HG02623 (cell line): ENCODE measurements around the gene PIP5K1C.

Source experiments
- ATAC-seq: cut with Tn5 transposase; IDR thresholded peaks from one replicate; pipeline ENCODE4 v1.9.1; 2021; ENCODE audit warnings: moderate library complexity; ENCODE audit not compliant: unreplicated experiment

Gene PIP5K1C, protein sequence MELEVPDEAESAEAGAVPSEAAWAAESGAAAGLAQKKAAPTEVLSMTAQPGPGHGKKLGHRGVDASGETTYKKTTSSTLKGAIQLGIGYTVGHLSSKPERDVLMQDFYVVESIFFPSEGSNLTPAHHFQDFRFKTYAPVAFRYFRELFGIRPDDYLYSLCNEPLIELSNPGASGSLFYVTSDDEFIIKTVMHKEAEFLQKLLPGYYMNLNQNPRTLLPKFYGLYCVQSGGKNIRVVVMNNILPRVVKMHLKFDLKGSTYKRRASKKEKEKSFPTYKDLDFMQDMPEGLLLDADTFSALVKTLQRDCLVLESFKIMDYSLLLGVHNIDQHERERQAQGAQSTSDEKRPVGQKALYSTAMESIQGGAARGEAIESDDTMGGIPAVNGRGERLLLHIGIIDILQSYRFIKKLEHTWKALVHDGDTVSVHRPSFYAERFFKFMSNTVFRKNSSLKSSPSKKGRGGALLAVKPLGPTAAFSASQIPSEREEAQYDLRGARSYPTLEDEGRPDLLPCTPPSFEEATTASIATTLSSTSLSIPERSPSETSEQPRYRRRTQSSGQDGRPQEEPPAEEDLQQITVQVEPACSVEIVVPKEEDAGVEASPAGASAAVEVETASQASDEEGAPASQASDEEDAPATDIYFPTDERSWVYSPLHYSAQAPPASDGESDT

DNA sequence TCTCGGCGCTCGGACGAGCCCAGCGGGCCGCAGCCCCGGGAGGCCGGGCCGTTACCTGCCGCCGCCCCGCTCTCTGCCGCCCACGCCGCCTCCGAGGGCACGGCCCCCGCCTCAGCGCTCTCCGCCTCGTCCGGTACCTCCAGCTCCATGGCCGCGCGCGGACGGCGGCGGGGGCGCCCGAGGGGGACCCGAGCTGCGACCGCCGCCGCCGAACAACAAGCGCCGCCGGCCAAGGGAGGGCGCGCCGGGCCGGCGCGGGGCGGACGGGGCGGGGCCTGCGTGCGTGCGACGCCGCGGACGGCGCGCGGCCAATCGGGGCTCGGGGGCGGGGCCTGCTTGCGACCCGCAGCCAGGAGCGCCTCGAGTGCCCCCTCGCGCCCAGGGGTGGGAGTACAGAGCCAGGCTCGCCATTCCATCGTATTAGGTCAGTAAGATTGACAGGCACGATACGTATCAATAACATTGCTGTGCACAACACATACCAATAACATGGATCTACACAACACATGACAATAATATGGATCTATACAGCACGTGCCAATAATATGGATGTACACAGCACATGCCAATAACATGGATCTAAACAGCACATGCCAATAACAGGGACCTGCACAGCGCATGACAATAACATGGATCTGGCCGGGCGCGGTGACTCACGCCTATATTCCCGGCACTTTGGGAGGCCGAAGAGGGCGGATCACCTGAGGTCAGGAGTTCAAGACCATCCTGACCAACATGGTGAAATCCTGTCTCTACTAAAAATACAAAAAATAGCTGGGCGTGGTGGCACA lies at the start of gene PIP5K1C:
Gene PIP5K1C (minus strand): TSS at position 227 of the 791 bp plus-strand sequence. CDS start 78 bp downstream, at position 149.
- peak; percentile 84 for ATAC-seq

DNA sequence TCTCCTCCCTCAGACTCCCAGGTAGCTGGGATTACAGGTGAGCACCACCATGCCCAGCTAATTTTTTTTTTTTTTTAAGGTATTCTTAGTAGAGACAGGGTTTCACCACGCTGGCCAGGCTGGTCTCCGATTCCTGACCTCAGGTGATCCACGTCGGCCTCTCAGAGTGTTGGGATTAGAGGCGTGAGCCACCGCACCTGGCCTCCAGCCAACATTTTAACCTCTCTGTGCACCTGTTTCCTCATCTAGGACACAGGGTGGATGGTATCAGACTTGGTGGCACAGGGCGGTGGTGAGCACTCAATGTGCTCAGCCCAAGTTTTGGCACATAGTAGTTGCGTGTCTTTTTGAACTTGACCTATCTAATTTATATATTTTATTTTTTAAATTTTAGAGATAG lies 48.7 kb upstream of the PIP5K1C start:
- no peak for ATAC-seq

DNA sequence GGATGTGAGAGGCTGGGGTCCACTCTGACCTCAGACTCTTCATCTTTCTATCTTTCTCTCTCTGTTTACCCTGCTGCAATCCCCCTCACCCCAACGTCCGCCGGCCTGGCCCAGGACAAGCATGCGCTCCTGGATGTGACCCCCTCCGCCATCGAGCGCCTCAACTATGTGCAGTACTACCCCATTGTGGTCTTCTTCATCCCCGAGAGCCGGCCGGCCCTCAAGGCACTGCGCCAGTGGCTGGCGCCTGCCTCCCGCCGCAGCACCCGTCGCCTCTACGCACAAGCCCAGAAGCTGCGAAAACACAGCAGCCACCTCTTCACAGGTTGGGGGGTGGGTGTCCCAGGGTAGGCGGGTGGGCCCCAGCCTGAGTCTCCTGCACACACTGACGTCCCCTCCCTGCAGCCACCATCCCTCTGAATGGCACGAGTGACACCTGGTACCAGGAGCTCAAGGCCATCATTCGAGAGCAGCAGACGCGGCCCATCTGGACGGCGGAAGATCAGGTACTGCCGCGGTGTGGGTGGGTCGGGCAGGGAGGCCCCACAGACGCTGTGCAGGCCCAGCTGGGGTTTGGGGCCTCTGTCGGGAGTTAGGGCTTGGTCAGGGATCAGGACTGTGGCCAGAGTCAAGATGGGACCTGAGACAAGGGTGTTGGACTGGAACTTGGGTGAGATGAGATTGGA lies 46.2 kb upstream of the PIP5K1C start:
- ATAC-seq: no peak

DNA sequence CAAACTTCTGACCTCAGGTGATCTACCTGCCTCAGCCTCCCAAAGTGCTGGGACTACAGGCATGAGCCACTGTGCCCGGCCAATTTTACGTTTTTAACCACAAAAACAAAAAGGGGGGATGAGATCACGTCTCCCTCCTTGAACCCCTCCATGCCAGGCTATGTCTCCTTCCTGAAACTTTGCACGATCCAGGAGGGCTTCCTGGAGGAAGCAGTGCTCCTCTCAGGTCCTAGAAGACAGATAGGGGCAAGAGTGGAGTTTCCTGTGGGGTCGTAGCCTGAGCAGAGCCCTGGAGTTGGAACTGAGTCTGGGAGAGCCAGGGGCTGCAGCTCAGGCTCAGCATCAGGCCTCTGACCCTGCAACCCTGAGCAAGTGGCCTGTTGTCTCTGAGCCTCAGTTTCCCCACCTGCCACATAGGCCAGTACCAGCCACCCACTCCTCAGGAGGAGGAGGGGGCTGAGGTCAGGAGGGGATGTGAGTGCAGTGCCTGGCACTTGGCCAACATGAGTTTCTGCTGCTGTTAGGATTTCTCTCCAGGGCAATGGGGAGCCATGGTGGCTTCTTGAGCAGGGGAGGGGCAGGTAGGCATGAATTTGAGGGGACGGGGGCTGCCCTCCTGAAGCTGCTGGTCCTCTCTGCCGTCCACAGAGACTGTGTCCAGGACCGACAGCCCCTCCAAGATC lies 45.2 kb upstream of the PIP5K1C start:
- no peak for ATAC-seq

DNA sequence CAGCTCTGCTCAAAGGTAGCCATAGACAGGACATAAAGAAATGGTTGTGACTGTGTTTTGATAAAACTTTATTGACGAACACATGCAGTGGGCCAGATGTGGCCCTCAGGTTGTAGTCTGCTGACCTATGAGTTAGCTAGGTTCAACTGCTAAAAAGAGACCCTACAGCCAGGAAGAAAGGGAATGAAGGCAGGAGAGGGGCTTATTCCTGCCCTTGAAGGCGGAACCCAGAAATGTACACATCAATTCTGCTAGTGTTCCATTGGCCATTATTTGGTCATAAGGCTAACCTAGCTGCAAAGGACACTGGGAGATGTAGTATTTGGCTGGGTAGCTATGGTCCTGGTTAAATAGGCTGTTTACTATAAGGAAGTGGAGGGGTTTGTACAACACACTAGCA lies 43.2 kb upstream of the PIP5K1C start:
- no peak for ATAC-seq

DNA sequence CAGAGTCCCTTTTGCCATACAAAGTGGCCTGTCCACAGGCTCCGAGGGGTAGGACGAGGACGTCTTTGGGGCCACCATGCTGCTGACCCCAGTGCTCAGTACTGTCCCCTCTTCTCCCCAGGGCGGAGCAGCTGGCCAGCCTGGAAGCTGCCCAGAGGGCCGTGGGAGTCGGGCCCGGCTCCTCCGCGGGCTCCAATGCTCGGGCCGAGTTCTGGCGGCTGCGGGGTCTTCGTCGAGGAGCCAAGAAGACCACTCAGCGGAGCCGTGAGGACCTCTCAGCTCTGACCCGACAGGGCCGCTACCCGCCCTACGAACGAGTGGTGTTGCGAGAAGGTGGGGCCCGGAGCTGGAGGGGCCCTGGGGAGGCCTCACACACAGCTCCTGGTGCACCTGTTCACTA lies 40.2 kb upstream of the PIP5K1C start:
- ATAC-seq: no peak

DNA sequence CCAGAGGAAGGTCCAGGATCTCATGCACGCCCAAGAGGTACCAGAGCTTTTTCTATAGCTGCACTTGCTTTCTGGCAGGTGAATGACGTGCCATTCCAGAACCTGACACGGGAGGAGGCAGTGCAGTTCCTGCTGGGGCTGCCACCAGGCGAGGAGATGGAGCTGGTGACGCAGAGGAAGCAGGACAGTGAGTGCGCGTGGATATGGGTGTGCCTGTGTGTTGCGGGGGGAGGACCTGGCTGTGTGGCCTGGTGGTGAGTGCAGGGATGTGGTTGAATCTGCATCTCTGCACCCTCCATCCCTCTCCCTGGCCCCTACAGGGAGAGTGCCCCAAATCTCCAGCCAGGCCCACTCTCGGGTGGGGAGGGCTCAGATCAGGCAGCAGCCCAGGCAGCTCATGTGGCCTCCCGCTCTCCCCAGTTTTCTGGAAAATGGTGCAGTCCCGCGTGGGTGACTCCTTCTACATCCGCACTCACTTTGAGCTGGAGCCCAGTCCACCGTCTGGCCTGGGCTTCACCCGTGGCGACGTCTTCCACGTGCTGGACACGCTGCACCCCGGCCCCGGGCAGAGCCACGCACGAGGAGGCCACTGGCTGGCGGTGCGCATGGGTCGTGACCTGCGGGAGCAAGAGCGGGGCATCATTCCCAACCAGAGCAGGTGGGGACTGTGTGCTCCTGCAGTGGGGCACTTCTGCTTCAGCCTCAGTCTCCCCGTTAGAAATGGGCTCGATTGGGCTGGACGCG lies 38.4 kb upstream of the PIP5K1C start:
- no peak for ATAC-seq

DNA sequence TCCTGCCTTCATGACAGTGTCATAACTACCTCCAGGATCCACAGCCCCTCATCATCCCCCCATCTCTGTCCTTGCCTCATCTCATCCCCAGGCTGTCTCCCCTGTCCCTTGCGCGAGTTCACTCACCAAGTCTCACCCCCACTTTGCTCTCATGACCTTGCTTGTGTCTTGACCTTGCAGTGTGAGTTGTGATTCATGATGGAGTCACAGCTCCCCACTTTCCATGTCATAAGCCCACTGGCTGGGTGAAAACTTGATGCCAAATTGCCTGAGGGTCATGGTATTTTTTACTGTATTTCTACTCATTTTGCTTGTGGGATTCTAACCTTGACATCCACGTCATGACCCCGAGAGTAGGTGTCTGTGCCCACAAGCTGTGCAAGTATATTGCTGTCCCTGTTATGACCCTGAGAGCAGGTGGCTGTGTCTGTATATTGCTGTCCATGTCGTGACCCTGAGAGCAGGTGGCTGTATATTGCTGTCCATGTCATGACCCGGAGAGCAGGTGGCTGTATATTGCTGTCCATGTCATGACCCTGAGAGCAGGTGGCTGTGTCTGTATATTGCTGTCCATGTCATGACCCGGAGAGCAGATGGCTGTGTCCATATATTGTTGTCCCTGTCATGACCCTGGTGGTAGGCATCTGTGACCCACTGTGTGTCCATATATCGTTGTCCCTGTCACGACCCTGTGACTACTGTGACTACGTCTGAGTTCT lies 37.4 kb upstream of the PIP5K1C start:
- no peak for ATAC-seq

DNA sequence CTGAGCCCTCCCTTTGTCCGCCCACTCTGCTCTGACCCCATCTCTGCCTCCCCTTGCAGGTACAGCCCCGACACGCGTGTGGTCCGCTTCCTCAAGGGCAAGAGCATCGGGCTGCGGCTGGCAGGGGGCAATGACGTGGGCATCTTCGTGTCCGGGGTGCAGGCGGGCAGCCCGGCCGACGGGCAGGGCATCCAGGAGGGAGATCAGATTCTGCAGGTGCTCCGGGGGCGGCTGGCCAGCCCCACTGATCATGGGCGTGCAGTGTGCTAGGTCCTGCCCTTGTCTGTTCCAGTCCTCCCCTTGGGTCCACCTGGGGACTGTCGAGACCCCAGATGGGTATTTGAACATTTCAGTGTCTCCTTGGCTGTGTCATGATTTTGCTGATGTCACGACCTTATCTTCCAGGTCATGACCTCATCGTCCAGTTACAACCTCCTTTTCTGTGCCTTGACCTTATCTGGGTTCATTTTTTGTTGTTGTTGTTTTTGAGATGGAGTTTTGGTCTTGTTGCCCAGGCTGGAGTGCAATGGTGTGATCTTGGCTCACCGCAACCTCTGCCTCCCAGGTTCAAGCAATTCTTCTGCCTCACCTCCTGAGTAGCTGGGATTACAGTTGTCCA lies 35.9 kb upstream of the PIP5K1C start:
- no peak for ATAC-seq

DNA sequence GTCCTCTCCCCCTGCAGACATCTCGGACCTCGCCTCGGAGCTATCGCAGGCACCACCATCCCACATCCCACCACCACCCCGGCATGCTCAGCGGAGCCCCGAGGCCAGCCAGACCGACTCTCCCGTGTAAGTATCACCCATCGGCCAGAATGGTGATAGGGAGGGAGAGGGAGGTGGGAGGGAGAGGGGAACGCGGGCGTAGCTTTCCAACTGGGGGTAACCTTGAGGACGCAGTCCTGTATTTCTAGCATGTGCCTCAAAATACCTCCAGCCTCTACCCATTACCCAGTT lies 34.0 kb upstream of the PIP5K1C start:
- no peak for ATAC-seq

DNA sequence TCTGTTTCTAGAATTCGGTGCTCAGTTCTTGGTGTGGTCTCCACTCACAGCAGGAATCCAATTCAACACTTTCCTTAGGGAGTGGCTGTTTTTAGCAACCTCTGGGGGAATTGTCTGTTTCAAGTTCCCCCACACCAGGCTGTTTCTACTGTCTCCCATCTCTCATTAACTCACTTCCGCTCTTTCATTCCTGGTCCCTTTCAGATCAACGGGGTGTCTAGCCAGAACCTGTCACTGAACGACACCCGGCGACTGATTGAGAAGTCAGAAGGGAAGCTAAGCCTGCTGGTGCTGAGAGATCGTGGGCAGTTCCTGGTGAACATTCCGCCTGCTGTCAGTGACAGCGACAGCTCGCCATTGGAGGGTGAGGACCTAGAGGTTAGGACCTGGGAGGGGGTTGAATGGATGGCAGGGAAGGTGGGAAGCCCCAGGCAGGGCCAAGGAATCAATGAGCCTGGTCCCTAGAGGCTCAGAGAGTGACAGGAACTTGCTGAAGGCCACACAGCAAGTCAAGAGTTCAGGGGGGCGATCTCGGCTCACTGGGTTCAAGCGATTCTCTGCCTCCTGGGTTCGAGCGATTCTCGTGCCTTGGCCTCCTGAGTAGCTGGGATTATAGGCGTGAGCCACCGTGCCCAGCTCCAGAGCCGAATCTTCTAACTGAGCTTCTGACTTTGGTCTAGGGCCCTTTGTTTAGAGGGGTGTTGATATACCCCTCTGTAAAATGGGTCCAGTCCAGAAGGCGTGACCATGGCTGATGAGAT lies 33.5 kb upstream of the PIP5K1C start:
- ATAC-seq: no peak

DNA sequence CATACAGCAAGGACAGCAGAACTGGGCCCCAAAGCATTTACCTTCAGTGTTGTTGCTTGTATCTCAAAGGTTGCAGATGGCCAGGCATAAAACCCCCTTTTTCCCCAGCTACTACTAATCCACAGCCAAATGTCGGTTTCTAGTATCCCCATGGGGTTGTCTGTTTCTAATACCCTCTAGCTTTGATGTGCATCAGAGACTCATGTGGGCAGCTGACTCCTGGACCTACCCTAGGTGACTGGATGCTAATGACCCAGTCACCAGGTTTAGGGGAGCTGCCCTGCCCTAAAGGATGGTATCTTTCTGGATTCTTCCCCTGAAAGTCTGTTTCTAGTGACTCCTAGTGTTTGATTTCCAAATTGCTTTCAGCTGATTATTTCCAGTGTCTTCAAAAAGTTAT lies 31.8 kb upstream of the PIP5K1C start:
- ATAC-seq: no peak

DNA sequence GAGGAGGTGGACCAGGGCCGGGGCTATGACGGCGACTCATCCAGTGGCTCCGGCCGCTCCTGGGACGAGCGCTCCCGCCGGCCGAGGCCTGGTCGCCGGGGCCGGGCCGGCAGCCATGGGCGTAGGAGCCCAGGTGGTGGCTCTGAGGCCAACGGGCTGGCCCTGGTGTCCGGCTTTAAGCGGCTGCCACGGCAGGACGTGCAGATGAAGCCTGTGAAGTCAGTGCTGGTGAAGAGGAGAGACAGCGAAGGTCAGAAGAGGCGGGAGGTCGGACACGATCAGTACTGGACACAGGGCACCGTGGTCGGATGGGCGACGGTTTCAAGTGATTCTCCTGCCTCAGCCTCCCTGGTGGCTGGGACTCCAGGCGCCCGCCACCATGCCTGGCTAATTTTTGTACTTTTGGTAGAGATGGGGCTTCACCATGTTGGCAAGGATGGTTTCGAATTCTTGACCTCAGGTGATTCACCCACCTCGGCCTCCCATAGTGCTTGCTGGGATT lies 30.2 kb upstream of the PIP5K1C start:
- ATAC-seq: no peak

DNA sequence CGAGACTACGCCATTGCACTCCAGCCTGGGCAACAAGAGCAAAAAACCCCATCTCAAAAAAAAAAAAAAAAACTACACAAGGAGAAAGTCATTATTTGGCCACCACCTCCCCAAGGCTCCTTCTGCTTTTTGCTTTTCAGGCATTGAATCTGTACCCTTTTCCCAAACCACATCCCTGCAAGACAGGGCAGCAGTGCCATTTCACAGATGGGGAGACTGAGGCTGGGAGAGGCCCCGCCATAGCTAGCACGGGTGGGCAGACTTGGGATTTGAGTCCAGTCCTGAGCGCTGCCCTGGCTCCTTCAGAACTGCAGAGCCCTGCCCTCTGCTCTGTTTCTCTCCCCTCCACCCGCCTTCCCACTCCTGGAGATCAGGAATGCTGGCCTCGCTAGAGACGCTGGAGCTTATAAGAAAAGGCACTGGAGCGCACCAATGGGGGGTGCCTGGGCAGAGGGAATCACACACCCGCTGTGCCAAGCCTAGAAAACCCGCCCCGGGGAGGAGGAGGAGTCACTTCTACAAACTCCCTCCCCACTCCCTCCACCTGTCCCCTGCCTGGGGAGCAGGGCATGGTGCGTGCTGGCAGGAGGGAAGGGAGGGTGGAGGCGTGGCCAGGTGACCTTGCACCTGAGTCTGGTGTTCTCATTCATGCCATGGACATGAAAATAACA lies 25.5 kb upstream of the PIP5K1C start:
- ATAC-seq: no peak

DNA sequence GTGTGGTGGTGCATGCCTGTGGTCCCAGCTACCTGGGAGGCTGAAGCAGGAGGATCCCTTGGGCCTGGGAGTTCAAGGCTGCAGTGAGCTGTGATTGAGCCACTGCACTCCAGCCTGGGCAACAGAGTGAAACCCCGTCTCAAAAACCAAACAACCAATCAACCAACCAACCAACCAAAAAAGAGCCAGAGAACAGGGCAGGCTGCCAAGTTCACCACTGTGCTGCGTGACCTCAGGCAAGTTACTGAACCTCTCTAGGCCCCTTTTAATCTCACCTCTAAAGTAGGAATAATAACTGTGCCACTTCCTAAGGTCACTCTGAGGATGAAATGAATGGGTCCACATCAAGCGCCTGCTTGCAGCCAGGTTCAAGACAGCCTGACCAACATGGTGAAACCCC lies 24.9 kb upstream of the PIP5K1C start:
- no peak for ATAC-seq

DNA sequence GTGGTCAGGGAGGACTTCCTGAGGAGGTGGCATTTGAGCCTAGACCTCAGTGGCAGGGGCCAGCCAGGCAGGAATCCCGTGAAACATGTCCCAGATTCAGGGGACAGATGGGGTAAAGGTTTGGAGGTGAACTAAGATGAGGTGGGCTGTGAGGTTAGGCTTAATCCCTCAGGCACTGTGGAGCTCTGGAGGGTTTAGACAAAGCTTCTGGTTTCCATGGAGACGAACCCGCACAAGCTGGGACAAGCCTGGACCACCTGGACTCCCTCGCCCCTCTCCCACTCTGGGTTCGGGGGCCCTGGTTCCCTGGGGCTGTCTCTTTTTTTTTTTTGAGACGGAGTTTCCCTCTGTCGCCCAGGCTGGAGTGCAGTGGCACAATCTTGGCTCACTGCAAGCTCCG lies 23.6 kb upstream of the PIP5K1C start:
- no peak for ATAC-seq

DNA sequence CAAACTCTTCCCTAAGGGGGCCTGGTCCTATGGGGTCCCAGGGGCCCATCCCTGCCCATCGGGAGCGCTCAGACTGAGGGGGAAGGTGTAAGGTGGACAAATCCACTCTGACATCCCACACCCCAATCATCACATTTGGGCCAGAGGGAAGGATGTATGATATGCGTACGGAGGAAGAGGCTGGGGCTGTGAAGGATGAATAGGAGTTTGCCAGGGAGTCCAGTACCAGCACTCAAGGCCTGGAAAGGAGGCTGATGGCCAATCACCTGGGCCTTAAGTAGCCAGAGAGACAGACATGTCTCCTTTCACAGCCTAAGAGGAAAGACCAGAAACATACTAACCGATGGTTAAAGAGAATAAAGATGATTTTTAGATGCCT lies 22.8 kb upstream of the PIP5K1C start:
- ATAC-seq: no peak
